Middle frontal gyrus (tissue), 1 donor: ENCODE measurements around the gene ENAH.

Experiments
- DNase-seq: peaks from one replicate; pipeline ENCODE4 v3.0.0-alpha.2; 2015; ENCODE audit warnings: low spot score; ENCODE audit errors: extremely low spot score

The ENAH gene

DNA sequence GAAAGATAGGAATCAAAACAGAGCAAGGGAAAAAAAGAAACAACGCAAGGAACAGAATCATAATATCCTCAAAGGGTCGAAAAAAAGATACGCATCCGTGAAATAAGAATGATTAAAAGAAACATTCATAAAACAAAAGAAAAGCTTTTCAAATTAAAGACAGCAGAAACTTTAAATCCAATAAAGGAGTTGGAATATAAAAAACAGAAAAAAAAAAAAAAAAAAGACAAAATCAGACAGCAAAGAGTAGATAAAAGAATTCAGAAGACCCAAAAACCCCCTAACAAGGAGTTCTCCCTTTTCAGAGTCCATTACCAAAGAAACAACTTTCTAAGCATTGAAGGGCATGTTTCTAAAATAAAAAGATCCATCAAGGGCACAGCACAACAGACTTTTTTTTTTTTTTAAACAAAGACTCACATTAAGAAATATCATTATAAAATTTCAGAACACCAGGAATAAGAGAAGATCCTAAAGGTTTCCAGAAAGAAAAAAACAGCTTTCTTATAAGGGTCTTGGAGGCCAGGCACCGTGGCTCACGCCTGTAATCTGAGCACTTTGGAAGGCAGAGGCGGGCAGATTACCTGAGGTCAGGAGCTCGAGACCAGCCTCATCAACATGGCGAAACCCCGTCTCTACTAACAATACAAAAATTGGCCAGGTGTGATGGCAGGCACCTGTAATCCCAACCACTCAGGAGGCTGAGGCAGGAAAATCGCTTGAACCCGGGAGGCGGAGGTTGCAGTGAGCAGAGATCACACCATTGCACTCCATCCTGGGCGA lies 44.7 kb downstream of the ENAH start:
- no peak for DNase-seq

GRCh38 chr1:225607355-225607754 lies 45.6 kb downstream of the ENAH start:
- DNase-seq, result no peak

DNA sequence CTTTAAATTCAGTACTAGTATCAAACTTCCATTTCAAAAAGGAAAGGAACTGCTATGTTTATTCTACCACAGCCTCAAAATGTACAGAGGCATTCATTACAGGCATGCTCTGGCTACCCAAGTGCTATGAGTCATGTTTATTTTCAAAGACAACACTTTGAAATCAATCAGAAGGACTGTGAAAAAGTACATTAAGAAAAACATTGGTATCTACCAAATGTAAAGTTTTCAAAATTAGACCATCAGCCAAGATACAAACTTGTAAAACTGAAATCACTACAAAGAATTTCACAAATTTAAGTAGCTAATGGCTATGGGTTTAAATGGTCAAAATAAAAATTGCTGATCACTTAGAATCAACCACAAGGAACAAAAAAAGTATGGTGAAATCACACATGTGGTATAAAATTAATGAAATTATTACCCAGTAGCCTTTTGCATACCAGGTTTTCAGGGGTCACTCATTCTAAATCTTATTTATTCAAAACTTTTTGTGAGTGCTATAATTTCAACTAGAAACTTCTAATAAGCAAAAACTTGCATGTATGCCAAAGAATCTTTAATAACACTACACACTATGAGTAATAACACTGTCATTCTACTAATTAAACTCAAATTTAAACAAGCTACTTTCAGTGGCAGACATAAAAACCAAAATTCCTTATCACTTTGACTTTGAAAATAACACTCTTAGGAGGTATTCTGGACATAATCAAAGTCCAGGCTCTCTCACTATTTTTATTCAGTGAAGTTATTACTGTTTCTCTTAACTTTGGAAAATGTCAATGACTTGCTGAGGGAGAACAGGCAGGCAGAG lies 49.2 kb downstream of the ENAH start:
- no peak for DNase-seq

DNA sequence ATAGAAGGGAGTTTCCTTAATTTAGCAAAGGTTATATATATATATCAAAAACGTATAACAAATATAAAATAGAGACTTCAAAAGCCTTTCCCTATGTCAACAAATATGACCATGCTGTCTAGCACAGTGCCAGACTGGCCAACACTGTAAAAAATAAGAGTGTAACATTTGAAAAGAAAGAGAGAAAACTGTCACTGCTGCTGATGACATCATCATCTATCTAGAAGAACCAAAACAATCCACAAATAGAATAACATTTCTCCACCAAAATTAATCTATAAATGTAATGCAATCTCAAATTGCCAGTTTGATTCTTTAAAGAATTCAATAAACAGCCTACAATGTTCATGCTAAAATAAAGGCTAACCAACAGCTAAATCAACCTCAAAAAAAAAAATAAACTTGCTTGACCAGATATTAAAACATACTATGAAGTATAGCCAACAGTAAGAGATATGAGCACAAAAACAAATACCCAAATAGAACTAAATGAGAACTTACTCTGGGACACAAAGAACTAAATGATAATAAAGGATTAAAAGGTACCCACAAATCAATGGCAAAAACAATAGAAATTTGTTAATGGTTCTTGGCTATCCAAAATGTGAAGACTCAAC lies 50.2 kb downstream of the ENAH start:
- DNase-seq, result no peak

DNA sequence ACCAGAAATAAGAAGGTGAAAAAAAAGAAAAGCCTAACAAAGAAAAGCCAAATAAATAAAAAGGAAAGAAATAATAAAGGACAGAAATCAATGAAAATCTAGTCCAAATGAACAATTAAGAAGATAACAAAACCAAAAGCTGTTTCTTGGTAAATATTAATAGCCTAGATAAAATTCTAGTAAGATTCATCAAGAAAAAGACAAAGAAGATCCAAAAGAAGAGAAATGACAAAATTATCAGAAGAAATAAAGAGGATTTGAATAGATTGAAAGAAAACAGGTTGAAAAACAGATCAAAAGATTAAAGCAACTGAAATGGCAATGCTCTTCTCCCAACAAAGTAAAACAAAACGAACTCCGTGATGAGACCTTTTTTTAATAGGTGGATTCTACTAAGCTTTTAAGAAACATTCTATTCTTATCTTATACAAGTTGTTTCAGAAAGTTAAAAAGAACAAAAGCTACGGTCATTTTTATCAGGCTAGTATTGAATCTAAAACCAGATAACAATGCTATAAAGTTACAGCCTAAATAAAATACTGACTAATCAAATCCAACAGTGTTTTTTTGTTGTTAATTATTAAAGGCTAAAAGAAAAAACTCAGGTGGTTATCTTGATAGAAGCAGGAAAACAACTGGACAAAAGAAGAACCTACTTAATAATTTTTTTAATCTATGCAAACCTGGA lies 50.9 kb downstream of the ENAH start:
- DNase-seq, result no peak

GRCh38 chr1:225598847-225599246 lies 54.1 kb downstream of the ENAH start:
- no peak for DNase-seq

DNA sequence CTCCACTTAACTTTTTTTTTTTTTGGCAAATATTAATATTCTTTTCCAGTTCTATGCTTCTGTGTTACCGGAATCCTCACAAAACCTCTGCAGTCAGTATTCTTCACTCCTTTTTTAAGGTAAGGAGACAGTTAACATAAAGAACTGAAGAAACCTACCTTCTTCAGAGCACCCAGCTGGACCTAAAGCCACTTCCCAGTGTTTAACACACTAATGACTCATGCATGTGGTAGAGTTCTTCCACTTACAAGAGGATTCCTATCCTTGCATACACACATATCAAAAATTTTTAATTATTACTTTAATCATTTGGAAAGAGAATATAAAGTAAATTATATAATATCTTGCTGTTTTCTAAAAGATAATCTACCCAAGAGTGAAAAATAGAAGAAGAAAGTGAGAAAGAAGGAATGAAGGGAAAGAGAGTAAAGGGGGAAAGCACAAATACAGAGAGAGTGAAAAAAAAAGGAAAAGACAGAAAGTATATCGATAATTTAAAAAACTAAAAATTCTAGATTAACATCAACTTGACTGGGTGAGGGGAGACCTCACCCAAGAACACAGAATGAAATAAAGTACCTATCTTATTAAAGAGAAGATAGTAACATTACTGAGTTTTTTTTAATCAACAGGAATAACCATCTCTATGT lies 54.9 kb downstream of the ENAH start:
- DNase-seq, result no peak

DNA sequence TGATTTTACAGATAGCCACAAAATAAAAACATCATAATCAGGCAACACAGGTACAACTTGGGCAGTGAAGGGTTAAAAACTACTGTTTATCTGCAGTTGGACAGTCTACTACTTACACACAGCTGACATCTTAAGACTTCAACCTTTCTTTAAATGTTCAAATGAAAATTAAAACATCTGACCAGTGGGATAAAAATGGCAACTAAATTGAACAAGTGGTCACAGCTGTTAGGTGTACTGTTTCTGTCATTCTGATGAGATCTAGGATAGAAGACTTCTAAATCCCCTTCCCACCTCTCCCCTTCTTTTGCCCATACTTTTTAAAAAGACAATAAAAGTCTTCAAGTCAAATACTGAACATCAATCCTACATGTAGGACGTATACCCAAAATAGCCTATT lies 56.2 kb downstream of the ENAH start:
- no peak for DNase-seq

GRCh38 chr1:225595974-225596551 lies 56.9 kb downstream of the ENAH start:
- DNase-seq, result no peak

DNA sequence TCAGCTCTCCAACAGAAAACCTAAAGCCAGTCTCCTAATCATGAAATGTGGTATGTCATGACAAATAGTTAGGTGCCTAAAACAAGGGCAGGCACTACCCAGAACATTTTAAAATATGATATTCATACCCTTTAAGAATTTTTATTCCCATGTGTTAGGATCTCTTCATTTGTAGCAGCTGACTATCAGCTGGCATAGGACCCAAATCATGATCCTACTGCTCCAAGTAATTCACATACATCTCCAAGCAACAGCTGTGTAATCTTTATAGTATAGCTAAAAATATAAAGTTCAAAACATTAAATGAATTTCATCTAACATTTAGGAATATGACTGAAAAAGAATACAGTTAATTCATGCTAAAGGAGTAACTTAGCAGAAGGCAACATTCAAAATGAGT lies 57.5 kb downstream of the ENAH start:
- no peak for DNase-seq

GRCh38 chr1:225593414-225593813 lies 59.5 kb downstream of the ENAH start:
- no peak for DNase-seq

GRCh38 chr1:225592362-225593025 lies 60.4 kb downstream of the ENAH start:
- no peak for DNase-seq

DNA sequence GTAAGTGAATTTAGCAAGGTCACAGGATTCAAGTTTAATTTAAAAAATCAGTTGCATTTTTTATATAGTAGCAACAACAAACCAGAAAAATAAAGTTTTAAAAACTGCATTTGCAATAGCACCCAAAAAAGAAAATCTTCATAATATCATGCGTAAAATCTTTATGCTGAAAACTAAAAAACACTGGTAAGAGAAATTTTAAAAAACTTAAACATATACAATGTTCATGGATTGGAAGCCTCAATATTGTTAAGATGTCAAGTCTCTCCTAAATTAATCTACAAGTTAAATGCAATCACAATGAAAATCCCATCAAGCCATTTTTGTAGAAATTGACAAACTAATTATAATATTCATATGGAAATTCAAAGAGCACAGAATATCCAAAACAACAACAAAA lies 65.6 kb downstream of the ENAH start:
- DNase-seq, result no peak

GRCh38 chr1:225581186-225581585 lies 71.7 kb downstream of the ENAH start:
- DNase-seq, result no peak

- DNase-seq, result no peak
Observed at GRCh38 chr1:225580238-225581099, 72.5 kb downstream of the ENAH start.

- no peak for DNase-seq
Observed at GRCh38 chr1:225578251-225578977, 74.5 kb downstream of the ENAH start.

- DNase-seq, result no peak
Observed at GRCh38 chr1:225577241-225577640, 75.7 kb downstream of the ENAH start.

DNA sequence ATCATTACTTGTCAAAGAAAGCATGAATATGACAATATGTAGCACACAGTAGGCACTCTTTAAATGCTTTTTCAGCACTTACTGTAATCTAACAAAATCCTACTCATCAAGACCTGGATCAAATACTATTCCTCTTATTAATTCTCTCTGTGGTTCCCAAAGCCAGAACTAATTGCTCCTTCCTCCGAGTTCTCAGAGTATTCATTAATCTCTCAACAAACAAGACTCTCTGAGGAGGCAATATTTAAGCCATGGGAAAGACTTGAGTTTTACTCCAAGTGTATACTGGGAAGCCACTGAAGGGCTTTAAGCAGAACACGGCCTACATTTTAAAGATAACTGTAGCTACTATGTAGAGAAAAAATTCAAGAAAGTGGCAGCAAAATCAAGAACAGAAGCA lies 79.7 kb downstream of the ENAH start:
- no peak for DNase-seq

DNA sequence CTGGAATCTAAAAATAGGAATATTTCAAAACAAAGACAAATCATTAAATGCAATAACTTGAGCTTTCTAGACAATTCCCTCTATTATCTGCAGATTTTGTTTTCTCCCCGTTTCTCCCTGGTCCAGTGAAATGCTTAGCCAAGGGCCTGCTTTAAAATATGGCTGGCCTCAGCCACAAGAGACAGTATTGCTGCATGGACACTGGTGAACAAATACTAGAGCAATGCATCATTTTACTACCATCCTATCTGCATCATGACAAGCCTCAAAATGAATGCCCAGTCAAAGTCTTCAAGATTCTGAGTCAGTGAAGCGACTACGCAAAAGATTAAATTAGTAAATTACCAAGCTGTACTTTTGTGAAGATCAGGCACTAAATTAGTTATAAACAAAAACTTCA lies 80.5 kb downstream of the ENAH start:
- no peak for DNase-seq
